ENCODE data around the gene PPP3CA.

PPP3CA gene

DNA sequence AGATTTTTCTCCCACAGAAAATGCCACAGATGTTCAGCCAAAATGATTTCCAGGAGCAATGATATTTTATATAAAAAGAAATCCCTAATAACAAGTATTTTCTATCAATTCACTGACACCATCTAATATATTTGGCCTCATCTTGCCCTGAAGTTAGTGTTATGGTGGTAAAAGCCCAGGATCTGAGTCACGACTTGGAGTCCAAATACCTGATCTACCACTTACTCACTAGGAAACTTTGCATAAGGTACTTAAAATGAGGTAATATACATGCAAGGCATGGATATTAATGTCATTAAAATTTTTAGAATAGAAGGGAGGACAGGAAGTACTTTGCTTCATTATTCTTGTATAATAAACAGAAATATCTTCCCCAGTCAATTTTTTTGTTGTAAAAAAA lies 16.3 kb downstream of the PPP3CA start:
- no peak for DNase-seq (ENCODE audit: low spot score)

DNA sequence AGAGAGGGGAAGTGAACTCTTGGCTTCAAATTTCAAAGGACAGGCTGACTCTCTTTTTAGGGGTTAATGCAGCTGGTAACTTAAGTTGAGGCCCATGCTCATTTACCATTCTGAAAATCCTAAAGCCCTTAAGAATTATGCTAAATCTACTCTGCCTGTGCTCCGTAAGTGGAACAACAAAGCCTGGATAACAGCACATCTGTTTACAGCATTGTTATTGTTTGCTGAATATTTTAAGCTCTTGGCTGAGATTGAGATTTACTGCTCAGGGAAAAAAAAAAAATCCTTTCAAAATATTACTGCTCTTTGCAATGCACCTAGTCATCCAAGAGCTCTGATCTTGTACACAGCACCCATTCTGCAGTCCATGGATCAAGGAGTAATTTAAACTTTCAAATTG lies 17.7 kb downstream of the PPP3CA start:
- DNase-seq (ENCODE audit: low spot score), result no peak

DNA sequence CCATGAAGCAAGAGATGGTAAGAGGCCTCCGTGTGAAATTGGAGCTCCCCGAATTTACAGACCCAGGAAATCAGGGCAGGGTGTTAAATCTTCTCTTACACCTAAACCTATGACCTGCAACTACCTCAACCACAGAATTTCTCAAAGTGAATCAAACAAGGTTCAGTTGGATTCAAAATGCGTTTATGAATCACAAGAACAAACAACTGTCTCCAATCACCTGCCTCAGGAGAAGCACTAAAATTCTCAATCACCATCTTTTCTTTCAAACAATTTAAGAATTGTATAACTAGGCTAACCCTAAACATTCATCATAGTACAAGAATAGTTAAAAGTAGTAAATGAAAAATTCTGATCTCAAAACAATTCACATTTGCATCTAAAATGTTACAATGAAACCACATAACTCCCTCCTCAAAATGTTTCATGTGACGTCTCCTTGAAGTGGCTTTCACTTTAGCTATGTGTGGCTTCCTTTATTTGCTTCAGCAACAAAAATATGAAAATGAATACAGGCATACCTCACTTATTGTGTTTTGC lies 19.2 kb downstream of the PPP3CA start:
- no peak for DNase-seq (ENCODE audit: low spot score)

DNA sequence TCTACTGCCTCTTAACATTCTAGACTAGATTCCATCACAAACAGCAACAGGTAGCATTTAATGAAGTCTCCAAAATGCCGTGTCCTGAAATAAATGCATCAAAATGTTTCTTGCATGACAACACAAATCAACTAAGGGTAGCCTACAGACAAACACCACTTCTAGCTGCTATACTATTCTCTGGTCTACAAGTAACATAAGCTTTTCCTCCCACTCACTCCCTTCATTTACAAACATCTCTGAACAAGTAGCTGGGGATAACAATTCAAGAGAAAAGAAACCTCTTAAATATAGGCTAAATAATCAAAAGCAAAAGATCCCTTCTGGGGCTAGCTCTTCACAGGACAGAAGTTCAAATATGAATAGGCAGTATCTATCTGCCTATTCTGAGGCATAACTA lies 20.8 kb downstream of the PPP3CA start:
- no peak for DNase-seq (ENCODE audit: low spot score)

DNA sequence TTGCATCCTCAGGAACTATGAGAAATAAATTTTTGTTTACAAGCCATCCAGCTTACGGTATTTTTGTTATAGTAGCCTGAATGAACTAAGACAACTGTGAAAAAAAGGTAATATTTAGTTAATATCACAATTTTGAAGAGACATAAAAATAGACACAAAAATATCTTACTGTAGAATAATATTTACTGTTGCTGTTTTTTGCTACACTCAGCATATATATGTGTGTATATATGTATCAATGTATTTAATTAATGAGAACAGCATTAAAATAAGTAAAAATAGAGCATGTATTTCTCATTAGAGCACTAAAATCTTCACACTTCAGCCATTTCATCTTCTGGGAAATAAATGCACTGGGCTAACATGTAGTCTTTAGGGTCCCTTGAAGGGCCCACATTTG lies 24.6 kb downstream of the PPP3CA start:
- no peak for DNase-seq (ENCODE audit: low spot score)

DNA sequence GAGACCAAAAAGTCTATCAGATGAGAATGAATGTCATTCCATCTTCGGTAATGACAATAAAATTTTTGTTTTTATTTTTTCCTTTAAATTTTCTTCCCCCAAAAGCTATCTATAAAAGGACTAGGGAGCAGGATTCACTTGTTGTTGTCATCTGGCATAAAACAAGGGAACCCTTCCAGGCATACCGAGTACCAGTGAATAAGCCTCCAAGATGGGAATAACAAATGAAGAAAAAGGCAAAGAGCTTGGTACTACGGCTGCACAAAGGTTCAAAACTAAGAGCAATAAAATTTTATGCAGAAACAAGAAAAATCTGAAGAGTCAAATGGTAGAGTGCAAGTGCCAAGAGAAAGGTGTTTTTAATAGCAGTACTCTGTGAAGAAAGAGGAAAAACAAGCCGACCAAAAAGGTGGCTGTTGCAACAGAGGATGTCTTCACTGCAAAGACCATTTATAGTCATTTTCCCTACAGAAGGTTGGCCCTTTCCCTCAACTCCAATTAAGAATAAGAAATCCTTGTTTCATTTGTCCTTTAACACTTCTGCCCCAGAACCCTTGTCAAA lies 25.8 kb downstream of the PPP3CA start:
- no peak for DNase-seq (ENCODE audit: low spot score)

DNA sequence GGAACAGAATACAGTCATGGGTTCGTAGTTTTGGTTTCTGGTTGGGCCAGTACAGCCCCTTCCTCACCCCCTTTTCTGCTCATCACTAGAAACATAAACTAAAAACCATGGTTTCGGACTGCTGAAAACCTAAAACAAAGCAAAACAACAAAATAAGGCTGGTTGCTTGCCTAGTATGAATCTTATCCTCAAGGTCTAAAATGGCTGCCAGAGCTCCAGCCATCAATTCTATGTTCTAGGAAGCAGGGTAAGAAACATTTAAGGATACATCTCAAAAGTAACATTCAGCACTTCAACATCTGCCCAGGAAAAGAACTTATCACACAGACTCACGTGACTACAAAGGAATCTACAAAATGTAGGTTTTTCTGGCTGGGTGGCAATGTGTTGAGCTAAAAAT lies 31.5 kb downstream of the PPP3CA start:
- no peak for DNase-seq (ENCODE audit: low spot score)

DNA sequence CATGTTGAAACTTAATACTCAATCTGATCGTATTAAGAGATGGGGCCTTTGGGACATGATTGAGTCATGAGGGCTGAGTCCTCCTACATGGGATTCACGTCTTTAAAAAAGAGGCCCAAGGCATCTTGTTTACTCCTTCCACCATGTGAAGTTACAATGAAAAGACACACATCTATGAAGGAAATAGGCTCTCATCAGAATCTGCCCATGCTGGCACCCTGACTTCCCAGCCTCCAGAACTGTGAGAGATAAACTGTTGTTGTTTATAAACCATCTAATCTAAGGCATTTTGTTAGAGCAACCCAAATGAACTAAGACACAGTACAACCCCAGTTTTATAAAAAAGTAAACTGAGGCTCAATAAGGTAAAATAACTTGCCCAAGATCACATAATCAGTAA lies 32.3 kb downstream of the PPP3CA start:
- DNase-seq (ENCODE audit: low spot score), result no peak

DNA sequence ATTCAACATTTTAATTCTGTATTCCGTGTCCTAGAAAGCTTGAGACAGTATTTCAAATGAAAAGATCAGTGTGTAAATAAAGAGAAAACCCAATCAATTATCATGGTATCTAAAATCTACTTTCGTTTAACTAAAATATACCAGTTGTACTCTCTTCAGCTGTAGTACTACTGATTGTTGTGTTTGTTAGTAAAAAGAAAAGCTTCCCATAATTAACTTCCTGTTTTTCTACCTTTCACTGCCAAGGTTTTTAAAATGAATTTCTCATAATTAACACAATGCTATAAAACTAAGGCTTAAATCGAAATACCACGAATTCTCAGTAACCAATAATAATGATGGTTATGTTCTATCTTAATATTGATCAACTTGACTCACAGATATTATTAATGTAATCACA lies 37.4 kb downstream of the PPP3CA start:
- no peak for DNase-seq (ENCODE audit: low spot score)

DNA sequence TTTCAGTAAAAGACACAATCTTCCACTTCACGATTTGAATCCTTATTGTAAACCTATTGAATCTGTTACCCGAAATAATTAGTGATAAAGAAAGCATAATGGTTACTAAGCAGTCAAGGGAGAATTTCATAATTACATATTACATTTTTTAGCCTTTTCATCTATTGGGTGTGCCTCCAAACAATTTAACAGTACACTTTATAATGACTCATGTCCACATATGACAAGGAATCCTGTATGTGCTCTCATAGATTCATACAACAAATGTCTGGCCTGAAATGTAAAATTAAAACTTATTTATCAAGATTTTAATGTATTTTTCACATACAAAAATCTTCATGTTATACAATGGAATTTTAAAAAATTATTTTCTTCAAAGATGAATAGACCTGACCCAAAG lies 39.4 kb downstream of the PPP3CA start:
- no peak for DNase-seq (ENCODE audit: low spot score)

DNA sequence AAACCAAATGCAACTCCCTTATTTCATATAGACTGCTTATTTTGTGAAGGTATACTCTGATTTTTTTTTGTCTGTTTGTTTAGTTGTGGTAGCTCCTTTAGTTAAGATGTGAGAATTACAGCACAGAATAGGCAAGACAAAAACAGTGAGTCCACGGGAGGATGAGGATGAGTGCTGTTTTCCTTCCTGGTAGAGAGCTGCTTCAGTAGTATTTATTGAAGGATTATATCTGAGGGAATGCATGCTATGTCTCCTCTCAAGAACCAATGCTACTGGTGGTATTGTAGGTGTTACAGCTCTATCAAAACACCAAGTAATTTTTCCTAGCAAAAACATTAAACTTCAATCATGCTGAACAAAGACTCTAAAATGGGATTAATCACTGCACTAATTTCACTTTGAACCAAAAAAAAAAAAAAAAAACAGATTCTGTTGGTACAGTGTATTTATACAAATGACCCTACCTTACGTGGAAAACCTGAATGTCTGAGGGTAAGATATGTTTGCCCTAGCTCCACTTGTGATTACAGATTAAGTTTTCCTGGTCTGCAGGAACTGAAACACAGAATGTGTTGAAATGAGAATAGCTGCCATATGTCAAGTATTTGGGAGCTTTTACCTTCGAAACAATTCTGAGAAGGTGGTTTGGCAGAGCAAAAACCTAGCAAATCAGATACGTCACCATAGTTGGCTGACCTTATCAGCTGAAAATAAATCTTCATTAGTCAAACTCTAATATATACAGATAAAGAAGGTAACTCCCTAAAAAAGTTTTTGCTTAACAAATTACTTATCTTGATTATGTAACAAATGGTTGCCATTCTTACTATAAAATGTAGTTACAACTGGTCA lies 40.3 kb downstream of the PPP3CA start:
- no peak for DNase-seq (ENCODE audit: low spot score)

DNA sequence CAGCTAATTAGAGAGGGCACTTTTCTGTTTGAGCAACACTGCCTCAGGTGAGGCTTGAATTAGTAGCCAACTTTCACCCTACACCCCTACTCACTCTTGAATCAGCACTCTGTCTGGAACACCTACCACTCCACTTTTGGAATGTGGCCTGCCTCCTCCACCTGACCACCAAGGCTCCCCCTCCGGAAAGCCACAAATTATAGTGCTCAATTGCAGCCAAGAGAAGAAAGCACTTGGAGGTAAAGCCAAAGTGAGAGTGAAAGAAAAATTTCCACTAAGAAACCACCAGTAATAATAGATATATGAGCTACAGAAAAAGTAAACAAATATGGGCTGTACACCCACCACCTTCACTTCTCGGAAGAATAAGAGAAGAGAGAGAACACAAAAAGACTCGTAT lies 41.1 kb downstream of the PPP3CA start:
- DNase-seq (ENCODE audit: low spot score), result no peak

DNA sequence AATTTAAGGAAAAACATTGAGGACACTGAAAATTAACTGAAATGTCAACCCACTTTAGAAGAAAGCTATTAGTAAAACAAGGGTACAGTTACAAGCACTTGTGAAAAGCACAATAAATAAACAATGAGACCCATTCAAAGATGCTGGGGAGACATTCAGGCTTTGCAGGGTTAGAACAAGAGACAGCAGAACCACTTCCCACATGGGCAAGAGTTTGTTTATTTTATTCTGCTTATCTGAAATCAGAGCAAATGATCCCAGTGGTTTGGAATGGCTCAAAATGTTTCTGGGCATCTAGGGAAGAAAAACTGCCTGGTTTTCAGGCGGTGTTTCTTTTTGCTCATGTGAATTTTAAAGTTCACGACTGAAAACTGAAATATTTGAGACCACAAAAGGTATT lies 42.4 kb downstream of the PPP3CA start:
- DNase-seq (ENCODE audit: low spot score), result no peak

DNA sequence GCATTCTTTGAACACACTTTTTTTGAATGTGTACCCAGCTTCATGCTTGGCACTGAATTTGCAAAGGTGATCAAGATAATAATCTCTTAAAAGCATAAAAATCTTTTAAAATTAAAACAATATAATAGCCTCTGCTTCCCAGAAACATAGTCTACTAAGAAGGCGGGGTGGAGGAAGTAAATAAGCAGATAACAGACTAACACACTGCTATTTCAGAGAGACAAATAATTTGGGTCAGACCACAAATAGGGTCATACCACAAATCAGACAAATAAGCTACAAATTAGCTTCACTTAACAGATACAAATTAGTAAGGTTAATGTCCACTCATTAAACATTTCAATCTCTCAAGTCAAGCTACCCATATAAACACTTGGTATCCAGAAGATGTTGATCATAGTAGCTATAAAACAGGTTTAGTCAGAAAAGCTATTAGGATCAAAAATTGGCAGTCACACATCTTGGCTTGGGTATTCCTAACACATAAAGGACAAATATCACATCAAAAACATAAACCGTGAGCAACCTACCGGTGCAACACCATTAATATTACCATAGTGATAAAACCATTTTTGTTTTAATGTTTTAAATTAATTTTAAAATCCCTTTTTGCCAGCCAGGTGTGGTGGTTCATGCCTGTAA lies 47.3 kb downstream of the PPP3CA start:
- DNase-seq (ENCODE audit: low spot score), result no peak

DNA sequence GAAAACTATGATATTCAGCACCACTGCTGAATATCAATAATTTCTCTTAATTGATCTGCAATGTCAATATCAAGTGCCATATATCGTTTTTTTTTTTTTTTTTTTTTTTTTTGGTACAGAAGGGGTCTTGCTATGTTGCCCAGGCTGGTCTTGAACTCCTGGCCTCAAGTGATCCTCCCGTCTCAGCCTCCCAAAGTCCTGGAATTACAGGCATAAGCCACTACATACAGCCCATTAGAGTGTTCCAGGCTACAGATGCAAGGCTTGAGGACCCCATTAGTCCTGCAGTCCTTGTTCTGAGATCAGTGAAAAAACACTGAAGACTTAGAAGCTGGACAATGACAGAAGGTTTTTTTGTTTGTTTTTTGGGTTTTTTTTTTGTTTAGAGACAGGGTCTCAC lies 48.3 kb downstream of the PPP3CA start:
- DNase-seq (ENCODE audit: low spot score), result no peak

DNA sequence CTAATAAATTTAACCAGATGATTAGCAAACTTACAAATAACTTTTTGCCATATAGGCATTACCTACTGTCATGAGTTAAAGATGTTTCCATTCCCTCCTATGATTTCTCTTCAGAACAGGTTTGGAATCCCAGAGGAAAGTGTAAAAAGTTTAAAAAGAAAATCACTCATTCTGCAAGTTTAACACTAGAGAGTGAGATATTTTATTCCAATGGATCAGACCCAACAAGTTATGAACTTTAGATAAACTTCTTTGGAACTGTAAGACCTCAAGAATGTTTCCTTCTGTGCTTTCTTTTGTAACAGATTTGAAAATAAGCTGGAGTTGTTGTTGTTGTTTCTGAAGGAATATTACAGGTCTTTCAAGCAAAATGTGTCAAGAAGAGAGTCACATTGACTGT lies 51.6 kb downstream of the PPP3CA start:
- DNase-seq (ENCODE audit: low spot score), result no peak

DNA sequence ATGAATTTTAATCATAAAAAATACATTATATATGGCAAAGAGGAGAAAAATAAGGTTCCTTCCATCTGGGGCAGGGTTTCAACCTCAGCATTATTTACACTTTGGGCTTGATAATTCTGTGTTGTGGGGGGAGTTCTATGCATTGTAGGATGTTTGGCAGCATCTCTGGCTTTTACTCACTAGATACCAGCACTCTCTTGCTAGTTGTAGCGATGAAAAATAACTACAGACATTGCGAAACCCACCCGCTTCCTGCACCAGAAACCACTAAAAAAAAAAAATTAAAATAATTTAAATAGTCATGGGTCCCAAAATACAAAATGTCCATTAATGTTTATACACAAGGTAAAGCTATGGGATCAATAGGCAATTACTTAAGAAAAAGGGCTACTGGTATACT lies 52.7 kb downstream of the PPP3CA start:
- no peak for DNase-seq (ENCODE audit: low spot score)

DNA sequence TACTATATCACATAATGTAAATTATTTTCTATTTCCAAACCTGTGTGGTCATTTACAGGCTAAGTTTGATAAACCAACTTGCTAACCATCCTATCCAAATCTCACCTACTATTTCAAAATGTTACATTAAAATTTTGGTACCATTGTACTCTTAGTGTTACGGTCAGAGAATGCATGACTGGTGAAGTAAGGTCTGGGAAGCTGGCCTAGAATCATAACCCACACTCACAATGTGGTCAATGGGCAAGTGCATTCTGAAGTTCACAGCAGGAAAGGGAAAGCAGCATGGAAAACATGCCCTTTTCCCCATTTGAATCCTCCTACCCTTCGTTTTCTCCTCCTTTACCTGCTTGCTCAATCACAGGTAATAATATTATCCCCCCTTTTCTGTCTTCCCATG lies 54.4 kb downstream of the PPP3CA start:
- no peak for DNase-seq (ENCODE audit: low spot score)

DNA sequence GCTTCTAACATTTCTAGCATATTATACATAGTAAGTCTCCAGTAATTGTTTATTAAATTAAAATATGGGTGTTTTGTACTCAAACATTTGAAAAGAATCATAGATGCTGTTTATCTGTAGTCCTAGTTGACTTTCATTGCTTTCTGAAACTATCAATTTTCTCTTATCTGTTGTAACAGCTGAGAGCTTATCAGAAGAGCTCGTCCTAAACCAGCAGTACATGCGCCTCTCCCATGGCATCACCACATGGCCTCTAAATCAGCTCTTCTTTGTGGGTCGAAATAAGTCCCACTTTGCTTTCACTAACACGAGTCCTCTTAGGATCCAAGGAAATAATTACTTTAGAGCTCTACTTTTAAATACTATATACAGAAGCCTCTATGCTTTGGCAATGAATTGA lies 55.1 kb downstream of the PPP3CA start:
- no peak for DNase-seq (ENCODE audit: low spot score)

DNA sequence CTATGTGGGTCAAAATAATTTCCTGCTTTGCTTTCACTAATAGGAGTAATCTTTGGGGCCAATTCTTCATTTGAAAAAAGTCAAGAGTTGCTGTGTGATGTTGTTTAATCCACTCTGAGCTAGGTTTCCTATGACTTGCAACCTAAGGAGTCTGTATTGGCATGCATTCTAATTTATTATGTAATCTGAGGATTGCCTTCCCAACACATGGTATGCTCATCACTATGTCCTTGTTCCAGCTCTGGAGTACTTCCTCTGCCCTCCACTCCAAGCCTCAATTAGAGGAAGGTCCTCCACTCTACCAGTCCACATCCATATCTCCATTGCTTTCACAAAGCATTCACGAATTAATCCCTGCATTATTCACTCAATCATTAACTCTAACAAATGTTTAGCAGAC lies 56.1 kb downstream of the PPP3CA start:
- no peak for DNase-seq (ENCODE audit: low spot score)

DNA sequence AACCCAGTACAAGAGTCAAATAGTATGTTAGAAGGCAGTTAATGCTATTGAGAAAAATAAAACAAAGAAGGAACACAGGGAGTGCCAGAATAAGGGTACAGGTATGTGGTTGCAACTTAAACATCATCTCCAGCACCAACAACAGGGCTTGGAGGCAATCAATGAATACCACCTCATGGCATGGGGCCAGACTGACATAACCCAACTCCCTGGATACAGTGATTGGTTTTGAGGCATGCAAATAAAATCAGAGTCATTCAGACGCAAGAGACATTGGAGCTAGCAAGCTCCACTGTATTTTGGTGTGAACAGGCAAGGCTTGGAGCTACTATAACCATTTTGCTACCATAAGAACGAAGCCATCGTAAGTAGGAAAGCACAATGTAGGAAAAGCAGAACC lies 56.7 kb downstream of the PPP3CA start:
- DNase-seq (ENCODE audit: low spot score), result no peak

DNA sequence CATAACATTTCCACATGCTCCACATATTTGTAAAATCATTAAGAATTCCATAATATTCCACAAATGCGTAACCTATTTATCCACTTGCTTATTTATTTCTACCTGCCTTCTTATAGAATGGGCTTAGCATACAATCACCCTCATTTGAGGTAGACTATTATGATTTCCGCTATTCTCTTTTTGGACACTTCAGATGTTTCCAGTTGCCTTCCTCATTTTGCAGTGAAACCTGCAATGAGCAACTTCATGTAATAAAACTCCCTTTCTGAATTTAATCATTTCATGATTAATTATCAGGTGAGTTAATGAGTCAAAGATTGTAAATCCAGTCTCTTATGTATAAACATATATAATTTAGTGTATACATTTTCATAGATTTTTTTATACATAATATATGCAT lies 58.0 kb downstream of the PPP3CA start:
- no peak for DNase-seq (ENCODE audit: low spot score)
